ENCODE results near the gene STXBP5.

The STXBP5 gene

GRCh38 chr6:147157930-147158329 lies 46.3 kb upstream of the STXBP5 start:
- no peak overlapping the region for H3K4me2 ChIP-seq (ENCODE audit: low read length, poor library complexity, severe bottlenecking)
- no peak overlapping the region for H4K8ac ChIP-seq (ENCODE audit: low read length)
- H2BK120ac ChIP-seq (ENCODE audit: low read depth, low read length), result no peak overlapping the region
- no peak overlapping the region for H3K18ac ChIP-seq (ENCODE audit: low read depth in 1 of 2, low read length in 2 of 2)
- no peaks in the 10 kb centered on the region for H3K79me1 ChIP-seq (replicated peaks; ENCODE audit: low read length, poor library complexity, severe bottlenecking)
- no peaks in the 10 kb centered on the region for H3K27me3 ChIP-seq (ENCODE audit: control insufficient read depth in 1 of 2, insufficient read depth in 1 of 2, low read length in 2 of 2)
- DNase-seq, result no peak
- no CpG with 5 or more reads among the region's 2 CpGs for WGBS
- H3K4ac ChIP-seq (ENCODE audit: low read depth in 1 of 2, low read length in 2 of 2), result no peak overlapping the region
- no peak overlapping the region for H3K27ac ChIP-seq (ENCODE audit: low read length, poor library complexity, severe bottlenecking)
- H3K14ac ChIP-seq (ENCODE audit: low read length in 2 of 2), result no peak overlapping the region
- no peak overlapping the region for H3K9ac ChIP-seq (ENCODE audit: low read length)
- H2AK5ac ChIP-seq (ENCODE audit: low read length, severe bottlenecking), result no peak overlapping the region
- H4K91ac ChIP-seq (ENCODE audit: low read length), result no peak overlapping the region
- H3K4me3 ChIP-seq (ENCODE audit: insufficient read depth in 1 of 2, low read depth in 1 of 2, low read length in 2 of 2), result no peak overlapping the region
- H3K9me3 ChIP-seq (ENCODE audit: control insufficient read depth, low read length), result no peaks in the 10 kb centered on the region
- H2BK12ac ChIP-seq (ENCODE audit: low read length in 2 of 2), result no peak overlapping the region
- no peak overlapping the region for H2AFZ ChIP-seq (ENCODE audit: low read depth, low read length)
- H3K23ac ChIP-seq (ENCODE audit: low read length in 2 of 2), result no peak overlapping the region
- H2BK5ac ChIP-seq (ENCODE audit: low read depth, low read length, poor library complexity, severe bottlenecking), result no peak overlapping the region
- H3K4me1 ChIP-seq (ENCODE audit: control insufficient read depth, insufficient read depth, low read depth, low read length), result peaks cover 2% of the 10 kb centered on the region
- H3K36me3 ChIP-seq (ENCODE audit: control insufficient read depth in 1 of 2, insufficient read depth in 2 of 2, low read depth in 1 of 2, low read length in 2 of 2), result no peaks in the 10 kb centered on the region
- H2BK15ac ChIP-seq (ENCODE audit: low read depth, poor library complexity, severe bottlenecking), result no peak overlapping the region

GRCh38 chr6:147158881-147159280 lies 45.3 kb upstream of the STXBP5 start:
- H3K27ac ChIP-seq (ENCODE audit: low read length, poor library complexity, severe bottlenecking), result no peak overlapping the region
- no peak overlapping the region for H3K4me2 ChIP-seq (ENCODE audit: low read length, poor library complexity, severe bottlenecking)
- no peaks in the 10 kb centered on the region for H3K79me1 ChIP-seq (replicated peaks; ENCODE audit: low read length, poor library complexity, severe bottlenecking)
- H2AK5ac ChIP-seq (ENCODE audit: low read length, severe bottlenecking), result no peak overlapping the region
- no peak overlapping the region for H2BK5ac ChIP-seq (ENCODE audit: low read depth, low read length, poor library complexity, severe bottlenecking)
- H3K18ac ChIP-seq (ENCODE audit: low read depth in 1 of 2, low read length in 2 of 2), result no peak overlapping the region
- no peak overlapping the region for H3K4me3 ChIP-seq (ENCODE audit: insufficient read depth in 1 of 2, low read depth in 1 of 2, low read length in 2 of 2)
- no peak overlapping the region for H2BK120ac ChIP-seq (ENCODE audit: low read depth, low read length)
- no peak for DNase-seq
- H3K4ac ChIP-seq (ENCODE audit: low read depth in 1 of 2, low read length in 2 of 2), result no peak overlapping the region
- no peak overlapping the region for H2AFZ ChIP-seq (ENCODE audit: low read depth, low read length)
- no peaks in the 10 kb centered on the region for H3K9me3 ChIP-seq (ENCODE audit: control insufficient read depth, low read length)
- no peaks in the 10 kb centered on the region for H3K36me3 ChIP-seq (ENCODE audit: control insufficient read depth in 1 of 2, insufficient read depth in 2 of 2, low read depth in 1 of 2, low read length in 2 of 2)
- WGBS, result 86% methylated on average over 1 of the region's 2 CpGs
- H3K23ac ChIP-seq (ENCODE audit: low read length in 2 of 2), result no peak overlapping the region
- no peak overlapping the region for H3K9ac ChIP-seq (ENCODE audit: low read length)
- no peak overlapping the region for H4K8ac ChIP-seq (ENCODE audit: low read length)
- H3K4me1 ChIP-seq (ENCODE audit: control insufficient read depth, insufficient read depth, low read depth, low read length), result peaks cover 2% of the 10 kb centered on the region
- H2BK12ac ChIP-seq (ENCODE audit: low read length in 2 of 2), result no peak overlapping the region
- no peaks in the 10 kb centered on the region for H3K27me3 ChIP-seq (ENCODE audit: control insufficient read depth in 1 of 2, insufficient read depth in 1 of 2, low read length in 2 of 2)
- no peak overlapping the region for H3K14ac ChIP-seq (ENCODE audit: low read length in 2 of 2)
- no peak overlapping the region for H2BK15ac ChIP-seq (ENCODE audit: low read depth, poor library complexity, severe bottlenecking)
- no peak overlapping the region for H4K91ac ChIP-seq (ENCODE audit: low read length)

GRCh38 chr6:147159536-147160374 lies 44.5 kb upstream of the STXBP5 start:
- H2AFZ ChIP-seq (ENCODE audit: low read depth, low read length), result no peak overlapping the region
- no peak overlapping the region for H3K4me3 ChIP-seq (ENCODE audit: insufficient read depth in 1 of 2, low read depth in 1 of 2, low read length in 2 of 2)
- WGBS, result over 99% methylated on average over 2 of the region's 2 CpGs

GRCh38 chr6:147160593-147160992 lies 43.6 kb upstream of the STXBP5 start:
- Histone ChIP-seq H3K14ac (ENCODE audit: low read length in 2 of 2) (no peak overlapping the region), H3K4me2 (ENCODE audit: low read length, poor library complexity, severe bottlenecking) (no peak overlapping the region), H3K9ac (ENCODE audit: low read length) (no peak overlapping the region), H2BK12ac (ENCODE audit: low read length in 2 of 2) (no peak overlapping the region), H3K9me3 (ENCODE audit: control insufficient read depth, low read length) (no peaks in the 10 kb centered on the region), H3K27me3 (ENCODE audit: control insufficient read depth in 1 of 2, insufficient read depth in 1 of 2, low read length in 2 of 2) (no peaks in the 10 kb centered on the region), H2AK5ac (ENCODE audit: low read length, severe bottlenecking) (no peak overlapping the region), H3K18ac (ENCODE audit: low read depth in 1 of 2, low read length in 2 of 2) (no peak overlapping the region), H3K36me3 (ENCODE audit: control insufficient read depth in 1 of 2, insufficient read depth in 2 of 2, low read depth in 1 of 2, low read length in 2 of 2) (no peaks in the 10 kb centered on the region), H3K4me1 (ENCODE audit: control insufficient read depth, insufficient read depth, low read depth, low read length) (no peaks in the 10 kb centered on the region), H2AFZ (ENCODE audit: low read depth, low read length) (no peak overlapping the region), H4K91ac (ENCODE audit: low read length) (no peak overlapping the region), H3K27ac (ENCODE audit: low read length, poor library complexity, severe bottlenecking) (no peak overlapping the region), H2BK15ac (ENCODE audit: low read depth, poor library complexity, severe bottlenecking) (no peak overlapping the region), H2BK120ac (ENCODE audit: low read depth, low read length) (no peak overlapping the region), H3K23ac (ENCODE audit: low read length in 2 of 2) (no peak overlapping the region), H2BK5ac (ENCODE audit: low read depth, low read length, poor library complexity, severe bottlenecking) (no peak overlapping the region), H4K8ac (ENCODE audit: low read length) (no peak overlapping the region), H3K4ac (ENCODE audit: low read depth in 1 of 2, low read length in 2 of 2) (no peak overlapping the region), H3K4me3 (ENCODE audit: insufficient read depth in 1 of 2, low read depth in 1 of 2, low read length in 2 of 2) (no peak overlapping the region), H3K79me1 (replicated peaks; ENCODE audit: low read length, poor library complexity, severe bottlenecking) (no peaks in the 10 kb centered on the region)
- WGBS, result 100% methylated on average over 1 of the region's 1 CpG
- no peak for DNase-seq

More at GRCh38 chr6:147159536-147160374, 44.5 kb upstream of the STXBP5 start:
- Histone ChIP-seq H3K27ac (ENCODE audit: low read length, poor library complexity, severe bottlenecking) (no peak overlapping the region), H3K23ac (ENCODE audit: low read length in 2 of 2) (no peak overlapping the region), H3K36me3 (ENCODE audit: control insufficient read depth in 1 of 2, insufficient read depth in 2 of 2, low read depth in 1 of 2, low read length in 2 of 2) (no peaks in the 10 kb centered on the region), H2BK12ac (ENCODE audit: low read length in 2 of 2) (no peak overlapping the region), H3K18ac (ENCODE audit: low read depth in 1 of 2, low read length in 2 of 2) (no peak overlapping the region), H2BK120ac (ENCODE audit: low read depth, low read length) (no peak overlapping the region), H3K4ac (ENCODE audit: low read depth in 1 of 2, low read length in 2 of 2) (no peak overlapping the region), H3K4me1 (ENCODE audit: control insufficient read depth, insufficient read depth, low read depth, low read length) (no peaks in the 10 kb centered on the region), H3K4me2 (ENCODE audit: low read length, poor library complexity, severe bottlenecking) (no peak overlapping the region), H3K9me3 (ENCODE audit: control insufficient read depth, low read length) (no peaks in the 10 kb centered on the region), H2BK15ac (ENCODE audit: low read depth, poor library complexity, severe bottlenecking) (no peak overlapping the region), H4K8ac (ENCODE audit: low read length) (no peak overlapping the region), H3K9ac (ENCODE audit: low read length) (no peak overlapping the region), H2AK5ac (ENCODE audit: low read length, severe bottlenecking) (no peak overlapping the region), H3K14ac (ENCODE audit: low read length in 2 of 2) (no peak overlapping the region), H3K27me3 (ENCODE audit: control insufficient read depth in 1 of 2, insufficient read depth in 1 of 2, low read length in 2 of 2) (no peaks in the 10 kb centered on the region), H3K79me1 (replicated peaks; ENCODE audit: low read length, poor library complexity, severe bottlenecking) (no peaks in the 10 kb centered on the region), H2BK5ac (ENCODE audit: low read depth, low read length, poor library complexity, severe bottlenecking) (no peak overlapping the region), H4K91ac (ENCODE audit: low read length) (no peak overlapping the region)
- no peak for DNase-seq
